Measurements from ENCODE around the gene ITPR3. TPM values are rescaled to one million over a fixed set of nuclear protein-coding genes. Genes with fewer than 3 reads are reported as not detected.

Gene ITPR3
- total and polyA plus RNA-seq, 2 experiments from 2014 or later = 4.9 to 10.4 TPM

DNA sequence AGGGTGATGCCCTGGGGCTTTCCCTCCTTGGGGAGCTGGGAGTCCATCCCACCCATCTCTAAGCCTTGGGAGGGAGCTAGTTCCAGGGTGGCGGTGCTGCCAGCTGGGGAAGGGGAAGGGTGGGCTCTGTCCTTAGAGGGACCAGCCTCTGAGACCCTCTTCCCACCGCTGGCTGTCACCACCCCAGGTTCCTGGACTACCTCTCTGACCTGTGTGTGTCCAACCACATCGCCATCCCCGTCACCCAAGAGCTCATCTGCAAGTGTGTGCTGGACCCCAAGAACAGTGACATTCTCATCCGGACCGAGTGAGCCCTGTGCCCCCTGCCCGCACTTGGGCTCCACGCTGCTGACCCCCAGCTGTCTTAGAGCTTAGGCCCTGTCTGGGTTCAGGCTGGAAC, 47.2 kb downstream of the ITPR3 start:
- Histone ChIP-seq H3K27me3 (replicated peaks; ENCODE audit: insufficient read depth) (no peaks in the 10 kb centered on the region), H3K4me3 (no peak overlapping the region), H3K9me3 (ENCODE audit: low read depth) (no peaks in the 10 kb centered on the region), H4K20me1 (ENCODE audit: insufficient read depth) (no peaks in the 10 kb centered on the region), H3K27ac (no peak overlapping the region), H3F3A (ENCODE audit: insufficient read depth) (no peaks in the 10 kb centered on the region), H3K4me2 (ENCODE audit: unreplicated experiment) (no peak overlapping the region), H3K4me1 (ENCODE audit: insufficient read depth) (peaks cover 9% of the 10 kb centered on the region), H3K79me2 (ENCODE audit: insufficient read depth) (no peaks in the 10 kb centered on the region), H3K9me2 (ENCODE audit: insufficient read depth) (no peaks in the 10 kb centered on the region), H3K36me3 (ENCODE audit: low read depth) (no peaks in the 10 kb centered on the region; the same call in 1 of the 2 replicates), H2AFZ (no peak overlapping the region), H3K9ac (no peak overlapping the region)
- TF ChIP-seq EZH2 (IDR thresholded peaks at IDR 0.05; ENCODE audit: insufficient read depth, poor library complexity, severe bottlenecking) = no peak
- TF ChIP-seq EZH2phosphoT487 (IDR thresholded peaks at IDR 0.05; ENCODE audit: insufficient read depth, low read depth) = no peak
- no peak for DNase-seq
- 91 to 96% methylated on average over 8 of the region's 8 CpGs for WGBS, 2 experiments (ENCODE audit: low coverage in 1 of 2, low lambda C conversion rate in 2 of 2, missing lambda C conversion rate in 2 of 2)
- in situ Hi-C loops (cut with MboI) = no loop called here

DNA sequence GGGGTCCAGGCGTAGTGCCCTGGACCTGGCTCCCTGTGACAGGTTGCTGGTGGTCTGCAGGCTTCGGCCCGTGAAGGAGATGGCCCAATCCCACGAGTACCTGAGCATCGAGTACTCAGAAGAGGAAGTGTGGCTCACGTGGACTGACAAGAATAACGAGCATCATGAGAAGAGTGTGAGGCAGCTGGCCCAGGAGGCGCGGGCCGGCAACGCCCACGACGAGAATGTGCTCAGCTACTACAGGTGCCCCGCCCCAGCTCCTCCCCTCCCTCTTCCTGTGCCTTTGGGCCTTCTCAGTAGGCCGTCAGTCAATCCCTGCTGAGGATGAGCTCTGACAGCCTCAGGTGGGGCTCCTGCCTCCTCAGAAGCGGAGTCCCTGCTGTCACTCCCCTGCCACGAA, 47.8 kb downstream of the ITPR3 start:
- in situ Hi-C loops (cut with MboI) = no loop called here
- H3K9ac ChIP-seq = no peak overlapping the region
- no peak overlapping the region for H3K4me3 ChIP-seq
- H3K9me3 ChIP-seq (ENCODE audit: low read depth) = no peaks in the 10 kb centered on the region
- no peak overlapping the region for H3K4me2 ChIP-seq (ENCODE audit: unreplicated experiment)
- H3K9me2 ChIP-seq (ENCODE audit: insufficient read depth) = no peaks in the 10 kb centered on the region
- H3K4me1 ChIP-seq (ENCODE audit: insufficient read depth) = peaks cover 12% of the 10 kb centered on the region
- 74 to 79% methylated on average over 16 to 17 of the region's 17 CpGs for WGBS, 2 experiments (ENCODE audit: low coverage in 1 of 2, low lambda C conversion rate in 2 of 2, missing lambda C conversion rate in 2 of 2)
- DNase-seq = no peak
- no peaks in the 10 kb centered on the region for H4K20me1 ChIP-seq (ENCODE audit: insufficient read depth)
- no peaks in the 10 kb centered on the region for H3K79me2 ChIP-seq (ENCODE audit: insufficient read depth)
- TF ChIP-seq EZH2phosphoT487 (IDR thresholded peaks at IDR 0.05; ENCODE audit: insufficient read depth, low read depth) = no peak
- H3K27me3 ChIP-seq (replicated peaks; ENCODE audit: insufficient read depth) = no peaks in the 10 kb centered on the region
- H3K36me3 ChIP-seq (ENCODE audit: low read depth) = no peaks in the 10 kb centered on the region; the same call in 1 of the 2 replicates
- no peak overlapping the region for H3K27ac ChIP-seq
- H2AFZ ChIP-seq = no peak overlapping the region
- no peaks in the 10 kb centered on the region for H3F3A ChIP-seq (ENCODE audit: insufficient read depth)

DNA sequence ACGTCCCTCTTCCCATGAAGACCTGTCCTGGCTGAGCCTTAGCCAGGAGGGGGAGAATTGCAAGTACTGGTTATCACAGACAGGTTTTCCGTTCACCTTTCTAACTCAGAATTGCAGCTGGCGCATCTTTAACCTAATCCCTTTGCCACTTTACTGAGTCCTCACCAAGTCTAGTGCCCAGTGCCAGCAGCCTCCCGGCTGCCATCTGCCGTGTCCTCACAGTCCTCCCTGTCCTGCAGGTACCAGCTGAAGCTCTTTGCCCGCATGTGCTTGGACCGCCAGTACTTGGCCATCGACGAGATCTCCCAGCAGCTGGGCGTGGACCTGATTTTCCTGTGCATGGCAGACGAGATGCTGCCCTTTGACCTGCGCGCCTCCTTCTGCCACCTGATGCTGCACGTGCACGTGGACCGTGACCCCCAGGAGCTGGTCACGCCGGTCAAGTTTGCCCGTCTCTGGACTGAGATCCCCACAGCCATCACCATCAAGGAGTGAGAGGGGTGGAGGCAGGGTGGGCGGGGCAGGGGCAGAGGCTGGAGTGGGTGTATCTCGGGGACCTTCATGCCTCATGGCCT, 49.1 kb downstream of the ITPR3 start:
- Histone ChIP-seq H3K4me2 (ENCODE audit: unreplicated experiment) (no peak overlapping the region), H3K9me2 (ENCODE audit: insufficient read depth) (no peaks in the 10 kb centered on the region), H3K27ac (no peak overlapping the region), H3K36me3 (ENCODE audit: low read depth) (no peaks in the 10 kb centered on the region; the same call in 1 of the 2 replicates), H3K27me3 (replicated peaks; ENCODE audit: insufficient read depth) (no peaks in the 10 kb centered on the region), H3K4me1 (ENCODE audit: insufficient read depth) (peaks cover 18% of the 10 kb centered on the region), H3K9ac (no peak overlapping the region), H3K4me3 (no peak overlapping the region), H3K79me2 (ENCODE audit: insufficient read depth) (no peaks in the 10 kb centered on the region), H2AFZ (no peak overlapping the region), H3F3A (ENCODE audit: insufficient read depth) (peaks cover 5% of the 10 kb centered on the region; the same call in 1 of the 2 replicates), H4K20me1 (ENCODE audit: insufficient read depth) (no peaks in the 10 kb centered on the region), H3K9me3 (ENCODE audit: low read depth) (no peaks in the 10 kb centered on the region)
- in situ Hi-C loops (cut with MboI) = no loop called here
- 95 to 96% methylated on average over 17 to 21 of the region's 21 CpGs for WGBS, 2 experiments (ENCODE audit: low coverage in 1 of 2, low lambda C conversion rate in 2 of 2, missing lambda C conversion rate in 2 of 2)
- no peak for DNase-seq
- no peak for TF ChIP-seq EZH2 (IDR thresholded peaks at IDR 0.05; ENCODE audit: insufficient read depth, poor library complexity, severe bottlenecking)
- no peak for TF ChIP-seq EZH2phosphoT487 (IDR thresholded peaks at IDR 0.05; ENCODE audit: insufficient read depth, low read depth)

DNA sequence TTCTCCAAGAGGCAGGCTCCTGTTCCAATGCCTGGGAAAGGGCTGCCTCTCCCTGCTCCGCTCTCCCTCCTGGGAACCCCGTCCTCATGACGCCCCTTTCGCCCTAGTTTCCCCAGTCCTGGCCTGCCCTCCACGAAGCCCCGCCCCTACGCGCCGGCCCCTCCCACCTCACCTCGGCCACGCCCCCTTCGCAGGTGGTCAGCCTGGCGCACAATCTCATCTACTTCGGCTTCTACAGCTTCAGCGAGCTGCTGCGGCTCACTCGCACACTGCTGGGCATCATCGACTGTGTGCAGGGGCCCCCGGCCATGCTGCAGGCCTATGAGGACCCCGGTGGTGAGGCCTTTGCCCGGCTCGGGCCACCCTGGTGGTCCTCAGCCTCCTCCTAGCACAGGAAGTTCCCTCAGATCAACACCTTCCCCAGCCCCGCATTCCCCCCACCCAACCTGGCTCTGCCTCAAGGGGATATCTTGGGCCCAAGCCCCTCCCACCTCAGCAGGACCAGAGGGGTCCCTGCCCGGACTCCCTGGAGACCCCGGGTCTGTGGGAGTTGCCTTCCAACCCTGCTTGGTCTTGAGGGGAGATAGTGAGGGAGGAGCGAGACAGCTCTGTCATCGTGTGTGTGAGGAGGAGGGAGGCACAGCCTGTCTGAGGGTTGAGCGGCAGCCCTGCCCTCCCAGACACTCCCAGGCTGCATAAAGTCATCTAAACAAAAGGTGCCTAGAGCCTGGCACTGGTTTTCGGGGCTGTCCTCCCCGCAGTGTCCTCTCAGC, 50.0 kb downstream of the ITPR3 start:
- H3K4me3 ChIP-seq = no peak overlapping the region
- H2AFZ ChIP-seq = no peak overlapping the region
- peaks cover 24% of the 10 kb centered on the region for H3K4me1 ChIP-seq (ENCODE audit: insufficient read depth)
- no peak overlapping the region for H3K4me2 ChIP-seq (ENCODE audit: unreplicated experiment)
- no peaks in the 10 kb centered on the region for H3K27me3 ChIP-seq (replicated peaks; ENCODE audit: insufficient read depth)
- no peaks in the 10 kb centered on the region for H4K20me1 ChIP-seq (ENCODE audit: insufficient read depth)
- no peaks in the 10 kb centered on the region for H3K9me2 ChIP-seq (ENCODE audit: insufficient read depth)
- H3K27ac ChIP-seq = no peak overlapping the region
- TF ChIP-seq EZH2phosphoT487 (IDR thresholded peaks at IDR 0.05; ENCODE audit: insufficient read depth, low read depth) (no peak), EZH2 (IDR thresholded peaks at IDR 0.05; ENCODE audit: insufficient read depth, poor library complexity, severe bottlenecking) (no peak)
- peaks cover 9% of the 10 kb centered on the region; the same call in 1 of the 2 replicates for H3F3A ChIP-seq (ENCODE audit: insufficient read depth)
- H3K9ac ChIP-seq = no peak overlapping the region
- 75 to 84% methylated on average over 19 to 30 of the region's 30 CpGs for WGBS, 2 experiments (ENCODE audit: low coverage in 1 of 2, low lambda C conversion rate in 2 of 2, missing lambda C conversion rate in 2 of 2)
- DNase-seq = no peak
- H3K79me2 ChIP-seq (ENCODE audit: insufficient read depth) = no peaks in the 10 kb centered on the region
- in situ Hi-C loops (cut with MboI) = no loop called here
- H3K36me3 ChIP-seq (ENCODE audit: low read depth) = no peaks in the 10 kb centered on the region; the same call in 1 of the 2 replicates
- no peaks in the 10 kb centered on the region for H3K9me3 ChIP-seq (ENCODE audit: low read depth)

Data from GM23248 (cell line).